ENCODE results near the gene RSPRY1.
"Not testable (repeated sequence)": the region's sequence is repeated elsewhere in the genome, so short reads cannot be mapped to it uniquely, and the experiment has no call there.

RSPRY1 gene

DNA sequence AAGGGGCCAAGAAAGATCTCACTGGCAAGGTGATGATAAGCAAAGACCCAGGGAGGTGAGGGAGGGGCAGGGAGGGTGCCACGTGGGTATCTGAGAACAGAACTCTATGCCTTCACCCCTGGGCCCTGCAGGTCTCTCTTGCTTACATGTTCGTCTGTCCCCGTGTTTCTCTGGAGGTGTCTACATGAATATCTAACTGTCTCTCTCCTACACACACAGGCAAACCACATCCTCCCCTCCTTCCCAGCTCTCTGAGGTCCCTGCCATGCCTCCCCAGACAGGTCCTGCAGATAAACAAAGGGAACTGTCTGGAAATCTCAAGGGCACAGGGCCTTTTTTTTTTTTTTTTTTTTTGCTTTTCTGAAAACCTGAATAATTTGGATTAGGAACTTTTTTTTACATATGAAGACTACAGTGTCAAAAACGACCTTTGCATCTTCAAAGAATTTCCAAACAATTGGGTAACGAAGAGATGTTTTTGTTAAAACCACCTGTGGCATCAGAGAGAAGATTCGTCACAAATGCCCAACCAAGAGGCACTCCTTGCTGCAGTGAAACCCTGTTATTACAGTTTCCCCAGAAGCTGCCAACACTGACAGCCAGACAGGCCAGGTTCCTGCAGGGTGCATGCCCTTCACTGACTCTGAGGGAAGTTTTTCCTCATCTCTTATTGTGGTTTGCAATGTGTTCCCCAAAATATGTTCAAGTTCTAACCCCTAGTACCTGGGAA, 80.6 kb downstream of the RSPRY1 start:
- DNase-seq (ENCODE audit: extremely low spot score, insufficient read length, low read depth) (no peak), FAIRE-seq (no peak)

DNA sequence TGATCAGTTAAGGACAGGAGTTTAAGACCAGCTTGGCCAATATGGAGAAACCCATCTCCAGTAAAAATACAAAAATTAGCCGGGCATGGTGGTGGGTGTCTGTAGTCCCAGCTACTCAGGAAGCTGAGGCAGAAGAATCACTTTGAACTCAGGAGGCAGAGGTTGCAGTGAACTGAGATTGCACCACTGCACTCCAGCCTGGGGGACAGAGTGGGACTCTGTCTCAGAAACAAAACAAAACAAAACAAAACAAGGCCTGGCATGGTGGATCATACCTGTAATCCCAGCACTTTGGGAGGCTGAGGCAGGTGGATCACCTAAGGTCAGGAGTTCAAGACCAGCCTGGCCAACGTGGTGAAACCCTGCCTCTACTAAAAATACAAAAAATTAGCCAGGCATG, 81.2 kb downstream of the RSPRY1 start:
- not testable (repeated sequence) for FAIRE-seq; DNase-seq (ENCODE audit: extremely low spot score, insufficient read length, low read depth)

DNA sequence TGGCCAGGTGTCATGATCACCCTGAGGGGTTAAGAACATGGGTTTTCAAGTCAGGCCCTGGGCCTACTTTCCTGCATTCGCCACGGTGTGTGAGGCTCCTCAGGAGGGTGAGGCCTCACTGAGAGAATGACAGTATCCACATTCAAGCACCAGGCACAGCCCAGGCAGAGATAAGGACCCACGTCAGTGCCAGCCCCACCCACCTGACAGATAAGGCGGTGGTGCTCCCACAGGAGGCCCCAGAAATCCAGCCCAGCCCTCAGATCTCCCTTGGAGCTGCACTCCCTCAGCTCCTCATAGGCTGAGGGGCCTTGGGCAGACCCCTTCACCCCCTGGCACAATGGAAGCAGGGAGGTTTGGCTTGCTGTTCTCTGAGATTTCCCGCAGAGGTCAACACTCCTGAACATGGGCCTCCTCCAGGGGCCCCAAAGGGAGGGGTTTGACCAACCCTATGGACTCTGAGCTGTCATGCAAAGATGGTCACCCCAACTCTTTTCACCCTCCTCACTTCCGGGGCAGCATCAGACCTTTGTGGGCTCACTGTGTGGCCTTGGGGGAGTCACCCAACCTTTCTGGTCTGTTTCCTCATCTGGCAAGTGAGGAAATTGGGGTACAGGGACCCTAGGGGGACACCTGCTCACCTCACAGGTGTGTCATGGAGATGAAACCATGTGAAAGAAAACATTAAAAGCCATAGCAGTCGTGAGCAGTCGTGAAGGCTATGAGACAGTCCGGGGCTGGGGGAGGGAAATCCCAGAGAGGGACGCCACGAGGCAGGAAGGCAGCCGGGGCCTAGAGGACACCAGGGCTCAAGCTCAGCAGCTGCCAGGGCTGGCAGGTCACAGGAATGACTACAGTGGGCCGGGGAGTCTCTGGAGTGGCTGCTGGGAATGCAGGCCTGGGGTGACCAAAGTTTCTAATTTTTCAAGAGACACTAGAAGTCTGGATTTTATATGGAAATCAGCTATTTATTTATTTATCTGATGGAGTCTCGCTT, 83.0 kb downstream of the RSPRY1 start:
- DNase-seq (ENCODE audit: extremely low spot score, insufficient read length, low read depth): no peak
- FAIRE-seq: no peak

DNA sequence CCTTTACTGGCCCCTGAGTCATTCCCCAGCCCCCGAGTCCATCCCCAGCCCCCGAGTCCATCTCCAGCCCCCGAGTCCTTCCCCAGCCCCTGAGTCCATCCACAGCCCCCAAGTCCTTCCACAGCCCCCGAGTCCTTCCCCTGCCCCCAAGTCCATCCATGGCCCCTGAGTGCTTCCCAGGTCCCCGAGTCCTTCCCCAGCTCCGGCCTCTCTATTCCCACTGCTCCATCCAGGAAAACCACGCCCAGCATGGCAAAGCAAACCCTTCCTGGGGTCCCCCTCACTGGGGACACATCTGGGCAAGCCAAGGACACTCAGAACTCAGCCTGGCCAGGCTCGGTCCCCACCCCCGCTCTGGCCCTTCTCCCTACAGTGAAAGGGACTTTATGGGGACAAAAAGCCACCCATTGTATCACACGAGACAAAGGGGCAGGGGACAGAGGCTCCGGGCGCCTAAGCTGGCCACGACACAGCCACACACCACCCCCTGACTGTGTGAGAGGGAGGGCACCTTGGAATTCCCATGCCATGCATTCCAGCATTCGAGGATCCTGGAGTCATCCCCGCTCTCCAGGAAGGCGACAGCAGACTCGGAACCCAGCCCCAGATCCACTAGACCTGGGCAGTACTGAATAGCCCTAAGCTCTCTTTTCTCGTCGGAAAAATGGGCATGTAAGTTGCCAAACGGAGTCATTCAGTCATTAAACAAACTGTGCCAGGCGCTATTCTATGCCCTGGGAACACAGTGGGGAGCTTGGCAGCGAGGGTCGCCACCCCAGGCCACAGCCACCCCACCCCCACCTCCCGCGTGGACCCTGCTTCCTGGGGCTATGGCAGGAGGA, 84.3 kb downstream of the RSPRY1 start:
- FAIRE-seq: no peak

DNA sequence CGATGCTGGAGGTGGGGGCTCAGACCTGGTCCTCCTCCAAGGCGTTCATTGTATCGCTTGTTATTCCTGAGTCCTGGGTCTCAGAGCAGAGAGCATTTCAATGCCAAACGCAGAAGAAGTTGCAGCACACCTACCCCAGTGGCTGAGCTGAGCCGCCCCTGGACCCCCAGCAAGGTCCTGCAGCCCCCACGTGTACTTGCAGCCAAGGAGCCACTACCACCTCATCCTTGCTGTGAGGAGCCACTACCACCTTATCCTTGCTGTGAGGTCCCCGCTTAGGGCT, 84.9 kb downstream of the RSPRY1 start:
- FAIRE-seq: no peak

More for the DNA sequence above, 84.3 kb downstream of the RSPRY1 start:
- no peak for DNase-seq (ENCODE audit: extremely low spot score, insufficient read length, low read depth)

DNA sequence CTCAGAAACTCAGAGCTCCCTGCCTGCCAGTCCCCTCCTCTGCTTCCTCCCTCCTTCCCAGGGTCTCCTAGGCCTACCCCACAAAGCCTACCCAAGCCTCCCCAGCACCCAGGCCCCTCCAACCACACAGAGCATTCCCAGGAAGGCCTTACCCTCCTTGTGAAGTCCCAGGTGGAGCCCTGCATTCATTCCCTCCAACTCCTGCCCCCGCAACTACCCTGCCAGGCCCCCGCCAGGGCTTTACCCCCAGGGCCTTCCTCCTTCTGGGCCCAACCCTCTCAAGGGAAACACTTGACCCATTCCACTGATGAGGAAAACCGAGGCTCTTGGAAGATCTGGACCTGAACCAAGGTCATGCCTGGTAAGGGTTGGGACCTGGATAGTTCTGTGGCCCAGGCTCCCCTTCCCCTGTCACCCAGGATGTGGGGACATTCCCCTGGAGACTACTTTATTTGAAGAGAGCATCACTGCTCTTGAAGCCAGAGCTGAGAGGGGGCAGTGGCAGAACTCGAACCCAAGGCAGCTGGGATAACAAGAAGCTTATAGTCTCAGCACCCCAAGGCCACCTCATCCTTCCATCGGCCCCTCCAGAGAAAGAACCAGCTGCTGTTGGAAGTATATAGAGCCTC, 85.9 kb downstream of the RSPRY1 start:
- no peak for DNase-seq (ENCODE audit: extremely low spot score, insufficient read length, low read depth)

More for the DNA sequence above, 84.9 kb downstream of the RSPRY1 start:
- DNase-seq (ENCODE audit: extremely low spot score, insufficient read length, low read depth): no peak

DNA sequence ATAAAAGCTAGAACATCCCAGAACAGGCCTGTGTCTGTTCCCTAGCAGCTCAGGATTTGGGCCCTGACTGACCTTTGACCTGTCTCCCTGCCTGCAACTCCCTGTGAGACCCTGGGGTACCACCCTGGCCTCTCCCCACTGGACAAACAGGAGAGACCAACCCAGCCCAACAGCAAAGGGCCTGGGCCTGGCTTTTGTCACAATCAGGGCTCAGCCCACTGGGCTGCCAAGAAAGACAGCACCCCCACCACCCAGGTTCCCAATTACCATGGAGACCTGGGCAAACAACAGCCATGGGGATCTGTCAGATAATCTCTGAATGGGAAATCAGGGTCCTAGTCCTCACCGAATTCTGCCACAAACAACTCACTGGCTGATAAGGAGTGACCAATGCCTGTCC, 87.2 kb downstream of the RSPRY1 start:
- FAIRE-seq (no peak), DNase-seq (ENCODE audit: extremely low spot score, insufficient read length, low read depth) (no peak)

More for the DNA sequence above, 85.9 kb downstream of the RSPRY1 start:
- no peak for FAIRE-seq

DNA sequence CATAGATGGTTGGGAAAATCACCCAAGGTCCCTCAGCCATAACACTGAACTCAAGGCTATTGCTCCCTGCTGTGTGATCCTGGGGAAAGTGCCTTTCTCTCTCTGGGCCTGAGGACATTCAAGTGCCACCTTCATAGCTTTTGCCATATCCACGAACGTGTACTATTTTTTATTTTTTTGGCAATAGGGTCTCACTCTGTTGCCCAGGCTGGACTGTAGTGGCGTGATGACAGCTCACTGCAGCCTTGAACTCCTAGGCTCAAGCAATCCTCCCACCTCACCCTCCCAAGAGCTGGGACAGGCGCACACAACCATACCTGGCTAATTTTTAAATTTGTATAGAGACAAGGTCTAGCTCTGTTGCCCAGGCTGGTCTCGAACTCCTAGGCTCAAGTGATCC, 87.7 kb downstream of the RSPRY1 start:
- no peak for FAIRE-seq
- no peak for DNase-seq (ENCODE audit: extremely low spot score, insufficient read length, low read depth)

DNA sequence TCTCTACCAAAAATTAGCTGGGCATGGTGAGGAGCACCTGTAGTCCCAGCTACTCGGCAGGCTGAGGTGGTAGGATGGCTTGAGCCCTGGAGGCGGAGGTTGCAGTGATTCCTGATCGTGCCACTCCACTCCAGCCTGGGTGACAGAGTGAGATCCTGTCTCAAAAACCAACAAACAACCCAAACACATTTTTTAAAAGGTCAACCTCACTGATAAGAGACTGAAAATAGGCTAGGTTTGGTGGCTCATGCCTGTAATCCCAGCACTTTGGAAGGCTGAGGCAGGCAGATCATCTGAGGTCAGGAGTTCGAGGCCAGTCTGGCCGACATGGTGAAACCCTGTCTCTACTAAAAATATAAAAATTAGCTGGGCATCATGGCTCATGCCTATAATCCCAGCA, 89.8 kb downstream of the RSPRY1 start:
- not testable (repeated sequence) for FAIRE-seq; DNase-seq (ENCODE audit: extremely low spot score, insufficient read length, low read depth)

DNA sequence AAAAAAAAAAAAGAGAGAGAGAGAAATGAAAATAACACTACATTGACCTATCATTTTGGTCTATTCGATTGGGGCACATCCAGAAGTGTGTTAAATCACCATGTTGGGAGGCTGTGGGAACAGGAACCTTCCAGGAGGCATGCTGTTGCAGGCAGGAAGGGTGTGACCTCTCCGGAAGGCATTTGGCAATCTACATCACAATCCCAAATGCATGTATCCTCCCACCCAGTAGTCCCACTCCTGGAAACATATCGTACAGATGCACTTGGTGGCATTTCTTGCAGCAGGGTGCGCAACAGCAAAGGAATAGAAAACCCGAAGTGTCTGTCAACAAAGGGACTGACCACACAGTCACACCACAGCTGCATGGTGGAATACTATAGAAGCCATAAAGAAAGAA, 90.5 kb downstream of the RSPRY1 start:
- no peak for FAIRE-seq
- no peak for DNase-seq (ENCODE audit: extremely low spot score, insufficient read length, low read depth)

DNA sequence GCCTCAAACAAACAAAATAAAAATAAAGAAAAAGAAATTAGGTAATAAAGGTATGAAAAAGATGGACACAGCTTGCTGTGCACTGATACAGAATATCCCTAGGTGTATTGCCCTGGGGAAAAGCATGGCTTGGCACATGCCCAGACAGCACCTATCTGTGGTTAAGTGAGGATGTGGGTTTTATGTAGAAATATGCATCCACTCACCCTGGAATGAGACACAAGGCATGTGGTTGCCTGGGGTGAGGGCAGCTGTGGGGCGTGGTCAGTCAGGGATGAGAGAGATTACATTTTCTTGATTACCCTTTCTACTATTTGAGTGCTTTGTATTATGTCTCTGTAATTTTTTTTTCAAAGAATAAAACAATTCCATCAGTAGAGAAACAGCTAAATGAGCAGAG, 91.5 kb downstream of the RSPRY1 start:
- FAIRE-seq (no peak), DNase-seq (ENCODE audit: extremely low spot score, insufficient read length, low read depth) (no peak)

DNA sequence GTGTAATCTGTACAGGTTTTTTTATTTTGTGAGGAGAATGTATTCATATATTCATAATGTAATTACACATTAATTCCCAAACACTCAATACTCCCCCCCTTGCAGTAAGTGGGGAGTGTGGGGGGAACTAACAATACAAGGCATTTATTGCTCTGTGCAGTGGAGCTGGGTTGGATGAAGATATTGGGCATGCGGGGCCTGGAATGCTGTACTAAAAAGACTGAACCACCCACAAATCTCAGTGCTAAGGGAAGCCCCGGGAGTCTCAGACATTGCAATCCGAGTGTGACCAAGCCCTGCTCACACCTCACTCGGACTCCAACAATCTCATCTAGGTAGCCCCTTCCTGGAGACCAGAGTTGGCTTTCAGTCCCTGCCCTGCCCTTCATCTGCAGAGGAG, 92.4 kb downstream of the RSPRY1 start:
- DNase-seq (ENCODE audit: extremely low spot score, insufficient read length, low read depth) (no peak), FAIRE-seq (no peak)

DNA sequence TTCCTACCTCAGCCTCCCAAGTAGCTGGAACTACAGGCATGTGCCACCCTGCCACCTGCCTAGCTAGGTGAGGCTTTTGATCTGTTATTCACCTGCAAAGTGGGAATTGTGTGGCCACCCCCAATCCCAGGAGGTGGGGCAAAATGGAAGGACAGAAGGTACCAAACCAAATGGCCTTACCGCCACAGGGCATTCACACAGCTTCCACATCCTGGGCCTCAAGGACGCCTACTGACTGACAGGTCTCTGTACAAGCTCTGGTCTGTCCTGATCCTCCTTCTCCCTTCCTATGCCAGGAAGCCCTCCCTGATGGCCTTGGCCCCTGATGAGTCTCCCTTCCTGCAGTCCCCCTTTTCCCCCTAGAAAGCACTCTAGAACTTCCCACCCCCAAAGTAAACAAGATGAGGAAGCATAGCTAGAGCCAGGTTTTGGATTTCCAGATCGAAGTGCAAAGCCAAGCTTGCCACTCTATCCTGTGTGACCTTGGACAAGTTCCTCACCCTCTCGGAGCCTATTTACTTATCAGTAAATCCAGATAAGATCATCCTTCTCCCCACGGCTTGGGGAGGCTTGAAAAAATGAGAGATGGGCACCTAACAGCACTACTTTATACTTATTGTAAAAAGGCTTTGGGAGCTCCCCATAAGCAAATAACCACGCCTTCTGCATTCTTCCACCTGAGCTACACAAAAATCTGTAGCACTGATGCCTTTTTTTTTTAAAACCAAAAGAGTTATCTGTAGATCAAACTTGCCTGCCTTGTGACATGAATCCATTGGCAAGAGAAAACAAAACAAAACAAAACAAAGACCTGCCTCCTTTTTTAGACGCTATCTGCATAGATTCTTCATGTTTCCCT, 93.9 kb downstream of the RSPRY1 start:
- no peak for FAIRE-seq
- no peak for DNase-seq (ENCODE audit: extremely low spot score, insufficient read length, low read depth)

DNA sequence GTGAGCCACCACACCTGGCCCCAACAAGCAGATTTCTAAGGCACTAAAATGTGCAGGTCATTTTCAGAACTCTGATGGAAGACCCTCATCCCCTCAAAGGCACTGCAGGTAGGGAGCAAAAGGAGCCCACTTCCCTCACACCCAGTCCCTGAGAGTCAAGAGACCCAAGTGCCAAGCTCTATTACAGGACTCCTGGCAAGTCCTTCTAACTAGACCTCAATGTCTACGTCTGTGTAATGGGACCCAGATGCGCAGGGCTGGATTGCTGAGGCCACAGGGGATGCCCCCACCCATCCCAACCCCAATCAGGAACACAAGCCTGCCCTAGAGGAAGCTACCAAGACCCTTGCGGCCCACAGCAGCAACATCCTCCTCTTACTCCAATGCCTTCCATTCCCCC, 95.7 kb downstream of the RSPRY1 start:
- FAIRE-seq: no peak
- DNase-seq (ENCODE audit: extremely low spot score, insufficient read length, low read depth): no peak

DNA sequence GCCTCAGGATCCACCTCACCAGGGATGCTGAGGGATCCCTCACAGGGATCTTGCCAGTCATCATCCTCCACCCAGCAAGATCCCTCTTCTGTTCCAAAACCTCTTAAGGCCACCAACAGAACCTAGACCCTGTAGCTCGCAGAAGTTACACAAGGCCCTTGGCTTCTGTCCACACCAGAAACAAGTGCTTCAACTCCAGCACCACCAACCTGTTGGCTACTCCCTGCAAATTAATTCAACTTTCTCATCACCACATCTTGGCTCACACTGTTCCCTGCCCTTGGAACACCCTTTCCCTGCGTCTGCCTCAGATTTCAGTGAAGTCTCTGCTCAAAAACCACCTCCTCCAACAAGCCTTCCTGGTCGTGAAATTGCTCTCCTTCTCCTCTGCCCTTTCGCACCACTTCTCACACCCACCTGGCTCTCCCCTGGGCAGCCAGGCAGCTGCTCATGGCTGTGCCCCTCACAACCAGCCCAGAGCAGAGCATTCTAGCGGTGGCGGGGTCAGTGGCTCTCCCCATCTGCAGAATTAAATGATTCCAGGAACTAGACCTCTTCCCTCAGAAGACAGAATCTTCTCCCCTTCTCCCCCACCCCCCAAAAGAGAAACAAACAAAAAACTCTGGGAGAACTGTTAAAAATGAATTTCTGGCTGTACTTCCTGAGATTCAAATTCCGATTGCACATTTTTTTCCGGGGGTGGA, 96.5 kb downstream of the RSPRY1 start:
- DNase-seq (ENCODE audit: extremely low spot score, insufficient read length, low read depth): no peak
- FAIRE-seq: no peak

DNA sequence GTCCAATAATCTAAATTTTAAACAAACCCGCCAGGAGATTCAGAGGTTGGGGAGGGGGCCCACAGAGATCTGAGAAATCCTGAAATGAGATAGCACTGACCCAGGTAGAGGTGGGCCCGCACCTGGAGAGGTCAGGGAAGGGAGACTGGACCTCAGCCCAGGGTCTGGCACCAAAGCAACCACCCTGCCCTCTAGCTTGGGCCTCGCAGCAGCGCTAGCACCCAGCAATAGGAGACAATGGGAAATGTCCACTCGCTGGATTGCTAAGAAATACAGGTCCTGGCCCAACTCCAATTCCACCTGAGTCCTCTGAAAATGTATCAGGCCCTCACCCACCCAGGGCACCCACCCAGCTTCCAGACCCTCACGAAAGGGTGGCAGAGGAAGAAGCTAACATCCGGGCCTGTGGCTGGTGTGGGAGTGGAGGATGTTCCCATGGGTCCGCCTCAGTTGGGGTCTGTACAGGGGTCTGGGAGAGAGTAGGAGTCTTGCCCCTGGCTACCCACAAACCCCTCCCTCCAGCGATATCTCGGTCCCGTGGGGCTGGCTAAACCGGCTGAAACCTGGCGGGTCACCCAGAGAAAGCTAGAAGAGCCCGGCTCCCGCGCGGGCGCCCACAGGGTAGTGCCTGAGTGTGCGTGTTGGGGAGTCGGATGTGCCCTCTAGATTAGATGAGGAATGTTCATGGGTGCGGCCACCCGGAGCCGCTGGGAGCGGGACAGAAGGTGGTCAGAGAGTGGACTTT, 97.3 kb downstream of the RSPRY1 start:
- DNase-seq (ENCODE audit: extremely low spot score, insufficient read length, low read depth) (no peak), FAIRE-seq (no peak)

DNA sequence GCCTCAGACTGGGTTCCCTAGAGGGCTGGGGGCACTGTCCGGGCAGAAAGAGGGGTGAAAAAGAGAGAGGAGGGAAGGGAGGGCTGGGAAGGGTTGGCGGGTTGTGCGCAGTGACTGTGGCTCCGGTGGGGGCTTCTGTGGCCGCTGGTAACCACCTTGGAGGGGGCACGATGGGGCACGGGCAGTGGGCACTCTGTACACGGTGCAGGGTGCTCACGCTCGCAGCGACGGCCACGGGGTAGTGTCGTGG, 97.8 kb downstream of the RSPRY1 start:
- DNase-seq (ENCODE audit: extremely low spot score, insufficient read length, low read depth) (no peak), FAIRE-seq (no peak)

Measured in GM18507 (cell line).